Measurements from ENCODE around the gene HSP90AB1. TPM values are rescaled to one million over a fixed set of nuclear protein-coding genes. Genes with fewer than 3 reads are reported as not detected.

The HSP90AB1 gene
- total and polyA plus RNA-seq, 9 of the 15 experiments (the other 6 are each of a cell fraction or from before 2014, with no cell fraction given): 1,780 to 3,358 (median 2,262) TPM

- DNase-seq (ENCODE audit: extremely low read depth in 1 of 4, low spot score in 3 of 4) (no peak), FAIRE-seq (no peak), ATAC-seq (no peak)
- Histone ChIP-seq H2AFZ (ENCODE audit: low read depth, low read length) (no peak overlapping the region), H3K9me3 (replicated peaks; ENCODE audit: control insufficient read depth, insufficient read depth, low read depth, low read length) (no peaks in the 10 kb centered on the region), H4K20me1 (replicated peaks; ENCODE audit: control insufficient read depth, insufficient read depth, low read length) (peaks cover 9% of the 10 kb centered on the region; the same call in 1 of the 2 replicates), H3K4me3 (no peak overlapping the region), H3K9ac (ENCODE audit: insufficient read depth in 1 of 2, low read depth in 2 of 2, low read length in 2 of 2) (no peak overlapping the region), H3K27ac (ENCODE audit: extremely low read depth, low read depth, low read length) (no peak overlapping the region), H3K4me1 (replicated peaks in 1 of 2; ENCODE audit: control insufficient read depth in 2 of 2, insufficient read depth in 2 of 2, low read length in 2 of 2) (peaks cover 0 to 33% of the 10 kb centered on the region in 2 experiments; a peak in 2 of 5 replicates), H3K9me1 (ENCODE audit: control insufficient read depth, insufficient read depth, low read length) (no peaks in the 10 kb centered on the region), H3K36me3 (ENCODE audit: control insufficient read depth, insufficient read depth, low read length) (no peaks in the 10 kb centered on the region), H3K79me2 (ENCODE audit: control insufficient read depth, insufficient read depth, low read length) (no peaks in the 10 kb centered on the region), H3K4me2 (ENCODE audit: insufficient read depth, low read length) (no peak overlapping the region), H3K27me3 (ENCODE audit: control insufficient read depth in 2 of 2, insufficient read depth in 2 of 2, low read length in 2 of 2) (peaks cover 64 to 72% of the 10 kb centered on the region in 2 experiments)
- in situ Hi-C loops (cut with MboI): no loop called here
- ChIA-PET CTCF (ENCODE audit: low intra/inter-chr PET ratio) (interaction anchor here (0.5 kb wide), 1 partner anchor 28 kb away, joined by 3 read pairs; no protein-coding TSS in a partner anchor), POLR2A (interaction anchor here (0.7 to 4.7 kb wide), 2 partner anchors 25 to 61 kb away, joined by 3 to 24 read pairs; partner anchors contain the start of gene HSP90AB1)
- WGBS (ENCODE audit: insufficient coverage, low coverage, missing lambda C conversion rate): 8% methylated on average over 3 of the region's 3 CpGs
- BruUV-seq (replicated peaks): no TSS peak
- intact Hi-C loops (cut with micrococcal nuclease): no loop called here
- TF ChIP-seq MED1 (CRISPR knock-in tag; IDR thresholded peaks at IDR 0.05; ENCODE audit: borderline replicate concordance) (no peak), KAT8 (IDR thresholded peaks at IDR 0.05; ENCODE audit: low read depth) (no peak), THAP12 (CRISPR knock-in tag; IDR thresholded peaks at IDR 0.05) (no peak), NRF1 (conservative IDR thresholded peaks at IDR 0.05 in 1 of 2, IDR thresholded peaks at IDR 0.05 in 1 of 2) (no peak), RBM34 (IDR thresholded peaks at IDR 0.05; ENCODE audit: borderline replicate concordance, insufficient read depth, low read length) (no peak), ZFP91 (CRISPR knock-in tag; IDR thresholded peaks at IDR 0.05) (no peak), ADNP (tag; IDR thresholded peaks at IDR 0.05) (no peak), SMAD3 (CRISPR knock-in tag; conservative IDR thresholded peaks at IDR 0.05) (no peak), TCF15 (CRISPR knock-in tag; IDR thresholded peaks at IDR 0.05) (no peak), ZNF699 (CRISPR knock-in tag; IDR thresholded peaks at IDR 0.05; ENCODE audit: insufficient replicate concordance) (no peak), EZH2 (IDR thresholded peaks at IDR 0.05; ENCODE audit: borderline replicate concordance, low read depth, low read length) (no peak), PKNOX1 (IDR thresholded peaks at IDR 0.05) (no peak), ATF3 (IDR thresholded peaks at IDR 0.05) (no peak), ATF3 (CRISPR knock-in tag; conservative IDR thresholded peaks at IDR 0.05) (no peak), SIX5 (IDR thresholded peaks at IDR 0.05; ENCODE audit: borderline replicate concordance in 1 of 2, insufficient read depth in 1 of 2, low read depth in 1 of 2, low read length in 2 of 2) (no peak), HDAC2 (IDR thresholded peaks at IDR 0.05) (no peak)
These were observed 25.0 kb downstream of the HSP90AB1 start for GRCh38 chr6:44271914-44272313.

Measured in K562 (cell line).